Fibroblast of lung (primary cell): Measurements from ENCODE around the gene TBC1D9.

Experiments
- EZH2 ChIP-seq: IDR thresholded peaks from 2 replicates; pipeline ENCODE4 v1.5.1; 2012; ENCODE audit warnings: low read length, control low read depth, mild to moderate bottlenecking; ENCODE audit errors: missing control alignments
- TF ChIP-seq, protein P1 (sequence below), 2 donors: IDR thresholded peaks in 1 of 2; conservative IDR thresholded peaks in 1 of 2; 1 replicate in 1 of 2; 2 replicates in 1 of 2; pipeline ENCODE4 v1.5.1; 2011 to 2012; ENCODE audit warnings: low read length in 2 of 2, control low read depth in 1 of 2, inconsistent platforms in 1 of 2, low read depth in 1 of 2, mild to moderate bottlenecking in 1 of 2

DNA sequence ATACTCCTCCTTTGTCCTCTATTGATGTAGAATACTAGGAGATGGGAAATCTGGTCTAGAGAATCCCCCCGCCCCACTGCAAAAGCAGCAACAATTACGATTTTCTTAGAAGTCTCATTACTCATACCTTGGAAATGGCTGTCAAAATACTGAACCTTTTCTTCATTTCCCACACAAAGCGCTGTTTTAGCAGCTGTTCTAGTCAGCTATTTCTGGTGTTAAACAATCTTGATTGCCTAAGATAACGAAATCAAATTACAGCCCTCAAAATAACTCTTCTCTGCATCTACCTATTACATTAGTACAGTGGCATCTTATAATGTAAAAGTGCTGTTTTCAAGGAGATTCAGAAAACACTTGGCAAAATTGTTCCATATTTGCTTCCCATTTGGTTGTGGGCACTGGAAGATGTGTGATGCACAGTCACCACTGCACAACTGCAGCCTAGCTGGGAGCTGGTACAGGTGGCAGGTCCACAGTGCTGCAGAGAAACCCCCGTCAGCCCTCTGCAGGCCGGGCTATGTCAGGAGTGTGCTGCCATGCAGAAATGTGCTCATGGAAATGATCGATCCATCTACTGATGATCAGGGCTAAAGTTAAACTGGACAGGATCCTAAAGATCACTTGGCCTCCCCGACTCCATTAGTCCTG, 50.4 kb downstream of the TBC1D9 start:
- no peak for TF ChIP-seq EZH2
- TF ChIP-seq, protein P1, sequence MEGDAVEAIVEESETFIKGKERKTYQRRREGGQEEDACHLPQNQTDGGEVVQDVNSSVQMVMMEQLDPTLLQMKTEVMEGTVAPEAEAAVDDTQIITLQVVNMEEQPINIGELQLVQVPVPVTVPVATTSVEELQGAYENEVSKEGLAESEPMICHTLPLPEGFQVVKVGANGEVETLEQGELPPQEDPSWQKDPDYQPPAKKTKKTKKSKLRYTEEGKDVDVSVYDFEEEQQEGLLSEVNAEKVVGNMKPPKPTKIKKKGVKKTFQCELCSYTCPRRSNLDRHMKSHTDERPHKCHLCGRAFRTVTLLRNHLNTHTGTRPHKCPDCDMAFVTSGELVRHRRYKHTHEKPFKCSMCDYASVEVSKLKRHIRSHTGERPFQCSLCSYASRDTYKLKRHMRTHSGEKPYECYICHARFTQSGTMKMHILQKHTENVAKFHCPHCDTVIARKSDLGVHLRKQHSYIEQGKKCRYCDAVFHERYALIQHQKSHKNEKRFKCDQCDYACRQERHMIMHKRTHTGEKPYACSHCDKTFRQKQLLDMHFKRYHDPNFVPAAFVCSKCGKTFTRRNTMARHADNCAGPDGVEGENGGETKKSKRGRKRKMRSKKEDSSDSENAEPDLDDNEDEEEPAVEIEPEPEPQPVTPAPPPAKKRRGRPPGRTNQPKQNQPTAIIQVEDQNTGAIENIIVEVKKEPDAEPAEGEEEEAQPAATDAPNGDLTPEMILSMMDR (conservative IDR thresholded peaks at IDR 0.05 in 1 of 2, IDR thresholded peaks at IDR 0.05 in 1 of 2; ENCODE audit: low read depth in 1 of 2, low read length in 2 of 2): no peak
